Measurements from ENCODE around the gene RC3H1. TPM values are rescaled to one million over a fixed set of nuclear protein-coding genes. Genes with fewer than 3 reads are reported as not detected.

The RC3H1 gene
- total RNA-seq = 10 to 100 TPM in 4 of 5 donors, 1 to 10 TPM in 1; 7.2 to 49.0 (median 17.0) TPM
- polyA plus RNA-seq = 1 to 10 TPM; 2.9 to 4.0 (median 3.0) TPM
- long read RNA-seq, donor 1 = 0 reads
- long read RNA-seq, donor 2 = 0 reads
- long read RNA-seq, donor 3 = 0 reads
- long read RNA-seq, donor 4 = 0 reads
- long read RNA-seq, donor 5 = 0 reads
- long read RNA-seq, donor 6 = 0 reads
- long read RNA-seq, donor 7 = 0 reads
- long read RNA-seq, donor 8 = 0 reads
- long read RNA-seq, donor 9, partial matches to known transcripts = 0 of 1 reads
- long read RNA-seq, donor 9, other reads (novel, unspliced or antisense) = 0 of 1 reads
- long read RNA-seq, donor 10 = 0 reads

- Histone ChIP-seq H3K9me3 (no peaks in the 10 kb centered on the region), H3K27me3 (no peaks in the 10 kb centered on the region), H3K27ac (peak within 1 kb of the TSS; percentile 91 to 98 (median 95)), H3K36me3 (no peaks in the 10 kb centered on the region), H3K4me1 (peaks cover 37 to 54% (median 45%) of the 10 kb centered on the region in 4 donors), H3K4me3 (peak within 1 kb of the TSS; percentile 71 to 92 (median 86))
- DNase-seq = peak; percentile 91 to 97
- 1% methylated on average over 17 to 76 of the region's 78 CpGs for WGBS, 5 donors
- intact Hi-C loops (cut with DNase I; ENCODE audit: low total_unique reads) = no loop called here
- TF ChIP-seq POLR2A (IDR thresholded peaks at IDR 0.05) (peak in 2 of 4 donors; percentile 87 to 88), POLR2AphosphoS5 (IDR thresholded peaks at IDR 0.05) (peak; percentile 87 to 97 (median 97)), CTCF (IDR thresholded peaks at IDR 0.05) (no peak), EP300 (IDR thresholded peaks at IDR 0.05) (no peak)
Measured at GRCh38 chr1:174022080-174022975, at the start of gene RC3H1. Gene RC3H1 (minus strand): TSS chr1:174022357. CDS start chr1:173992985, 29,372 bp downstream.

- intact Hi-C loops (cut with DNase I; ENCODE audit: low total_unique reads) = no loop called here
- H3K27me3 ChIP-seq = no peaks in the 10 kb centered on the region
- no peak overlapping the region for H3K27ac ChIP-seq
- TF ChIP-seq POLR2AphosphoS5 (IDR thresholded peaks at IDR 0.05) (no peak), POLR2A (IDR thresholded peaks at IDR 0.05) (no peak), CTCF (IDR thresholded peaks at IDR 0.05) (no peak), EP300 (IDR thresholded peaks at IDR 0.05) (no peak)
- H3K9me3 ChIP-seq = no peaks in the 10 kb centered on the region
- no peaks in the 10 kb centered on the region for H3K36me3 ChIP-seq
- no peak overlapping the region for H3K4me3 ChIP-seq
- DNase-seq = no peak
- H3K4me1 ChIP-seq = no peaks in the 10 kb centered on the region
- 90 to 98% (median 96%) methylated on average over 1 of the region's 1 CpG for WGBS, 5 donors
Measured at GRCh38 chr1:174070614-174071013, 48.5 kb upstream of the RC3H1 start.

- no peaks in the 10 kb centered on the region for H3K9me3 ChIP-seq
- H3K27ac ChIP-seq = no peak overlapping the region
- no peaks in the 10 kb centered on the region for H3K27me3 ChIP-seq
- no peak overlapping the region for H3K4me3 ChIP-seq
- intact Hi-C loops (cut with DNase I; ENCODE audit: low total_unique reads) = no loop called here
- 84 to 100% (median 90%) methylated on average over 1 of the region's 1 CpG for WGBS, 5 donors
- H3K36me3 ChIP-seq = no peaks in the 10 kb centered on the region
- no peak for TF ChIP-seq CTCF (IDR thresholded peaks at IDR 0.05)
- TF ChIP-seq POLR2AphosphoS5 (IDR thresholded peaks at IDR 0.05) = no peak
- TF ChIP-seq POLR2A (IDR thresholded peaks at IDR 0.05) = no peak
- TF ChIP-seq EP300 (IDR thresholded peaks at IDR 0.05) = no peak
- no peaks in the 10 kb centered on the region for H3K4me1 ChIP-seq
- no peak for DNase-seq
Measured at GRCh38 chr1:174068000-174068399, 45.8 kb upstream of the RC3H1 start.

GRCh38 chr1:174060090-174060489 is 37.9 kb upstream of the RC3H1 start:
- 88 to 97% (median 92%) methylated on average over 4 of the region's 4 CpGs for WGBS, 5 donors
- intact Hi-C loops (cut with DNase I; ENCODE audit: low total_unique reads) = no loop called here
- Histone ChIP-seq H3K9me3 (no peaks in the 10 kb centered on the region), H3K36me3 (no peaks in the 10 kb centered on the region), H3K27me3 (no peaks in the 10 kb centered on the region), H3K4me3 (no peak overlapping the region), H3K4me1 (no peaks in the 10 kb centered on the region), H3K27ac (no peak overlapping the region)
- no peak for TF ChIP-seq POLR2AphosphoS5 (IDR thresholded peaks at IDR 0.05)
- no peak for TF ChIP-seq CTCF (IDR thresholded peaks at IDR 0.05)
- TF ChIP-seq EP300 (IDR thresholded peaks at IDR 0.05) = no peak
- no peak for TF ChIP-seq POLR2A (IDR thresholded peaks at IDR 0.05)
- no peak for DNase-seq

Measured in stomach (tissue), 19 donors.